HAP-1 (cell line): ENCODE data around the gene PTPRG.
A peak's percentile ranks its signal among the peaks of the same experiment; 100 is the strongest.
"Not testable (repeated sequence)": the region's sequence is repeated elsewhere in the genome, so short reads cannot be mapped to it uniquely, and the experiment has no call there.

Experiments
- DNase-seq, 2 experiments: peaks; one replicate each; pipeline ENCODE4 v3.0.0-alpha.2; 2016 to 2020; ENCODE audit warnings: low spot score in 2 of 2
- H3K27me3 ChIP-seq: fragments of 250-450 bp; sonication (Bioruptor Pico); 2 replicates; pipeline ENCODE4 v1.5.1; 2020; ENCODE audit warnings: low read depth, mild to moderate bottlenecking, moderate library complexity
- H3K36me3 ChIP-seq: fragments of 250-450 bp; sonication (Bioruptor Pico); replicated peaks from 2 replicates; pipeline ENCODE4 v1.5.1; 2020; ENCODE audit warnings: mild to moderate bottlenecking
- H3K4me1 ChIP-seq: fragments of 250-450 bp; sonication (Bioruptor Pico); 2 replicates; pipeline ENCODE4 v1.5.1; 2020; ENCODE audit warnings: mild to moderate bottlenecking
- H3K4me3 ChIP-seq: fragments of 250-450 bp; sonication (Bioruptor Pico); 2 replicates; pipeline ENCODE4 v1.5.1; 2020; ENCODE audit warnings: mild to moderate bottlenecking, moderate library complexity
- H3K9me3 ChIP-seq: fragments of 250-450 bp; sonication (Bioruptor Pico); 2 replicates; pipeline ENCODE4 v1.5.1; 2020; ENCODE audit warnings: mild to moderate bottlenecking, moderate library complexity
- in situ Hi-C: fragments of 300-500 bp; cut with MboI; formaldehyde crosslinking; loops from 3 replicates; pipeline ENCODE4 v1.14.3; 2020; ENCODE audit warnings: low sequenced_read_pairs, inconsistent platforms, mixed read lengths

Gene PTPRG

DNA sequence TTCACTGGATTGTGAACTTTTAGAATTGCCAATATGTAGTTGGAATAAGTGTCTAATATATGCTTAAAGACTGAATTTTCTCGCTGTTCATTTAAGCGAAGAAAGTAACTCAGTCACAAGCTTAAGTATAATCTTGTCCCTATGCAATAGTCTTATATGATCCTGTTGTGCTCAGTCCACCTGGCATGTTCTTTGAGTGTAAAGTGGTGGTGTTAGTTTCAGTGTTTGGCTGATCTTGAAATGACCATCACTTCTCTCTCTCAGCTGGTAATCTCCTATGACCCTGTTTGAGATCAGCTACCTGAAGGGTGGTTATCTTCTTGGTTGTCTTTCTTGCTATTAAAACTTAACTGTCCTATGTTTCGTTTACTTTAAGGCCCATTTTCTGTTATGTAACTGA, 197.5 kb downstream of the PTPRG start:
- in situ Hi-C loops = no loop called here

DNA sequence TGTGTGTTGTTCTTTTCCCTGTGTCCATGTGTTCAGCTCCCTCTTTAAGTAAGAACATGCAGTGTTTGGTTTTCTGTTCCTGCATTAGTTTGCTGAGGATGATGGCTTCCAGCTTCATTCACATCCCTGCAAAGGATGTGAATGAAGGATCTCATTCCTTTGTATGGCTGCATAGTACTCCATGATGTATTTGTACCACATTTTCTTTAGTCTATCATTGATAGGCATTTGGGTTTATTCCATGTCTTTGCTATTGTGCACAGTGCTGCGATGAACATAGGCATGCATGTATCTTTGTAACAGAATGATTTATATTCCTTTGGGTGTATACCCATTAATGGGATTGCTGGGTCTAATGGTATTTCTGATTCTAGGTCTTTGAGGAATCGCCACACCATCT, 199.4 kb downstream of the PTPRG start:
- H3K4me1 ChIP-seq, H3K27me3 ChIP-seq, H3K9me3 ChIP-seq, H3K36me3 ChIP-seq, in situ Hi-C loops, H3K4me3 ChIP-seq, DNase-seq: not testable (repeated sequence)

More for the DNA sequence above, 197.5 kb downstream of the PTPRG start:
- Histone ChIP-seq H3K4me3 (no peak overlapping the region), H3K9me3 (no peaks in the 10 kb centered on the region), H3K36me3 (no peaks in the 10 kb centered on the region), H3K27me3 (no peaks in the 10 kb centered on the region), H3K4me1 (no peaks in the 10 kb centered on the region)
- no peak for DNase-seq

DNA sequence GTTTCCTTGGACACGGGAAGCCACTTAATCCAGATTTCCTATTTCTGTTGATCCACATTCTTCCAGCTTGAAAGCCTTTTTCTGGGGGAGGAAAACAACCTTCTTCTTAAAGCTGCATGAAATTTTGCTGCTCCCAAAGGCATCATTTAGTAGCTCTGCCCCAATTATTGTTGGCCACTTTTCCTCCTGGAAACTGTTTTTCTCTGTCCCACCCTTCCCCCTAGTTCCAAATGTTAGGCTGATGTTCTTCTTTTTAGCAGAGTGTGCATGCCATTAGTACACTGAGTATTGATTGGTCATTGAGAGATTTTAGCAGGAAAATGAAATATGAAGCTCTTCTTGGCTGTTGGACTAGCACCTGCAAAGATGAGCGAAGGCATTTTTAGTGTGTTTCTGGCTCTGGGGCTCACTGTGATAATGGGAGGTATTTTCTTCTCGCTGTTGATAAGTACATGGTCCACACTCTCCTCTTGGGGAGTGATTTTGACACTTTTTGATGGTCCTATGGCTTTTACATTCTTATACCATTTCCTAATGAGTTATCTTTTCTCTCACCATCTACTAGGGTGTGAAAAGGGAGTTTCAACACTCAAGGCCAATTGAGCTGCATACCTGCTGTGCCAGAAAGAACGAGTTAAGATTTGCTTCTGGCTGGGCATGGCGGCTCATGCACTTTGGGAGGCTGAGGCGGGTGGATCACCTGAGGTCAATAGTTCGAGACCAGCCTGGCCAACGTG, 200.5 kb downstream of the PTPRG start:
- DNase-seq = no peak
- Histone ChIP-seq H3K27me3 (no peaks in the 10 kb centered on the region; the same call in 1 of the 2 replicates), H3K36me3 (no peaks in the 10 kb centered on the region), H3K4me3 (no peak overlapping the region), H3K4me1 (no peaks in the 10 kb centered on the region), H3K9me3 (no peaks in the 10 kb centered on the region)
- in situ Hi-C loops = no loop called here

DNA sequence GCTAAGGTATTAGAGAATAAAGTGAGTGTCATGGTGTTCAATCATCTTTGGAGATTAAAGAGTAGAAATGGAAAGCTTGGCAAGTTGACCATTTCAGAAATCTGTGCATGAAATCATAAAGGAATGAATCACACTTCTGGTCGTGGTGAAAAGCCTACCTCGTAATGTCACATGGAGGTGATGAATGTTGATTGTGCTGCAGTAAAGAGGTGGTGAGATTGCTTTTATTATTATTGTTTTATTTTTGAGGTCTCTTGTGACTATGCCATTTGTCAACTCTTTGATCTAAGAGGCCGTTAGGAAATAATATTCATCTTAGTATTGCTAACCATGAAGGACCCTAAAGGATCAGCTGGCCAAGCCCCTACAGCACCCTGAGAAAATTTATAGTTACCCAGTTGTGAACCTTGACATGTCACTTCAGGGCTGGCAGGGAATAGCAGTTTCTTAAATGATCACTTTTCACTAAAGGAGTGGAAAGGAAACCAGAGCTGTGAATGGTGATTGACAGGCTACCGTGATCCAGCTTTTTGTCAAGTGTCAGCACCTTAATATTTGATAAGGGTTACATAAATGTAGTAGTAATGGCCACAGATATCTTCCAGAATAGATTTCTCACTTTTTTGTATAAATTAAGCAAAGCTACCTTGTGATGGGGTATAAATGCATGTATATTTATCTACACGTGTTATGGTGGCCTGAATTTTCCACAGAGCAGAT, 203.9 kb downstream of the PTPRG start:
- no peak for DNase-seq

DNA sequence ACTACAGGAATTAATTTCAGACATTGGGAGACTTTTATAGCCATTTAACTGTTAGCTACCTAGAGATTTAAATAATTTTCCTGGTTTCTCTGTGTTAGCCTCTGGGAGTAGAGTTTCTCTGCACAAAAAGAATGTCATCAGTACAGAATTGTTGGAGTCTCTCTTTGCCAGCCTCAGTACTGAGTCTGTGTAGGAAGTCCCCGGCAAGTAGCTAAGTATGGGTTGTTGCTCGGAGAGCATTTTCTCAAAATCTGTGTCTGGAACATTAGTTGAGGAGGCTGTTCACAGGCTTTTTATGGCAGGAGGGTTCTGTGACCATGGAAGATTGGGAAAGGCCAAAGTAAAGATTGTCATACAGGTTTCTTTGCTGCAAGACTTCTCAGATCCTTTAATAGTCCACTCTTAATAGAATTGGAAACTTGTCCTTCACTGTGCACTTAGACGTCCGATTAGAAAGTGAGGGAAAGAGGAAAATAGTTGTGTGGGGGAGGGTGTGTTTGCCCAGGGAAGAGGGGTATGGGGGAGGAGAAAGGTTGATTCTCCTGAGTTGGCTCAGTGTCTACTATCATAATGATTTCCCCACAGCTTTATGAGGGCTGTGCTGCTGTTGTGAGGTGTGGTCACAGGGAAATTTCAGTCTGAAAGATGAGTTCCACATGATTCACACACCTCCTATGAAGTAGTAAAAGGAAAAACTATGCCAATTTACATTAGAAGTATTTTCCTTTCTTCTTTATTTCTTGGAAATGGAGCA, 207.1 kb downstream of the PTPRG start:
- Histone ChIP-seq H3K27me3 (no peaks in the 10 kb centered on the region; the same call in 1 of the 2 replicates), H3K36me3 (no peaks in the 10 kb centered on the region), H3K4me3 (no peak overlapping the region), H3K9me3 (no peaks in the 10 kb centered on the region), H3K4me1 (peaks cover 12% of the 10 kb centered on the region)
- DNase-seq = no peak
- in situ Hi-C loops = no loop called here

More for the DNA sequence above, 203.9 kb downstream of the PTPRG start:
- H3K9me3 ChIP-seq = no peaks in the 10 kb centered on the region
- no peak overlapping the region for H3K4me3 ChIP-seq
- no peaks in the 10 kb centered on the region; the same call in 1 of the 2 replicates for H3K27me3 ChIP-seq
- in situ Hi-C loops = no loop called here
- peaks cover 12% of the 10 kb centered on the region for H3K4me1 ChIP-seq
- H3K36me3 ChIP-seq = no peaks in the 10 kb centered on the region

DNA sequence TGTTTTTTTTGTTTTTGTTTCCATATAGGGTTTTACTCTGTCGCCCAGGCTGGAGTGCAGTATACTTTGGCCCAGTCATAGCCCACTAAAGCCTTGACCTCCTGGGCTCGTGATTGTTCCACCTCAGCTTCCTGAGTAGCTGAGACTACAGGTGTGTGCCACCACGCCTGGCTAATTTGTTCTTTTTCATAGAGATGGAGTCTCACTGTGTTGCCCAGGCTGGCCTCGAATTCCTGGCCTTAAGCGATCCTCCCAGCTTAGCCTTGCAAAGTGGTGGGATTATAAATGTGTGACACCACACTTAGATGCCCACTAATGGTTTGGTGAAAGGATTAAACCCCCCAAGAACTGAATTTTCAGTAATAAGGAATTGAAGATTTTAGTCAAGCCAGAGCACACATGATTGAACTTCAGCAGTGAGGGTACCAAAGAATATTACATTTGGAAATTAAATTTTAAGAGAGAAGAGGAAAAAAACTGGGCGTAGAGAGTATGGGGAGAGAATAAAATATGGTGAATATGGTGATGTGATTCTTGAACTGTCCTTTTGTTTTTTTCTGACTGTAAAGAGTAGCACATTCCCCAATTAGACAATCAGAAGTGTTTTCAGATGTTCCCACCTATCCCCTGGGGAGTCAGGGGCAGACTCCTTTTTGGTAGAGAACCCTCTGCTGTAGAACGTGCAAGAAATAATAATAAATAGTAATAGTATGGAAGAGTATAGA, 208.1 kb downstream of the PTPRG start:
- Histone ChIP-seq H3K4me1 (peaks cover 12% of the 10 kb centered on the region), H3K4me3 (no peak overlapping the region), H3K36me3 (no peaks in the 10 kb centered on the region), H3K27me3 (no peaks in the 10 kb centered on the region; the same call in 1 of the 2 replicates), H3K9me3 (no peaks in the 10 kb centered on the region)
- DNase-seq = no peak
- in situ Hi-C loops = no loop called here

DNA sequence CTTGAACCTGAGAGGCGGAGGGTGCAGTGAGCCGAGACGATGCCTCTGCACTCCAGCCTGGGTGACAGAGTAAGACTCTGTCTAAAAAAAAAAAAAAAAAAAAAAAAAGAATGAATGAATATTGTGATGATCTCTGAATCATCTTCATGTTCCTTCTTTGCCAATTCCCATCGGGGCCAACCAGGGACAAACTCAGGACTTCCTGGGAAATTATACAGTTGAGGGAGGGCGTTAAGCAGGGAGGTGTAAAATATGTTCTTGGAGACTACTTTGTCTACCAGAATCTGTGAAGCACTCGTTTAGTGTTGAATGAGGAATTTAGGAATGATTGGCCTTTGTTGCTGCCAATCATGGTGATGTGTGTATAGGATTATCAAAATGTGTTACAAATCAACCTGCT, 210.6 kb downstream of the PTPRG start:
- in situ Hi-C loops = no loop called here
- no peaks in the 10 kb centered on the region for H3K36me3 ChIP-seq
- H3K4me1 ChIP-seq = peaks cover 12% of the 10 kb centered on the region
- no peaks in the 10 kb centered on the region for H3K9me3 ChIP-seq
- no peak for DNase-seq
- H3K4me3 ChIP-seq = no peak overlapping the region
- no peaks in the 10 kb centered on the region for H3K27me3 ChIP-seq

DNA sequence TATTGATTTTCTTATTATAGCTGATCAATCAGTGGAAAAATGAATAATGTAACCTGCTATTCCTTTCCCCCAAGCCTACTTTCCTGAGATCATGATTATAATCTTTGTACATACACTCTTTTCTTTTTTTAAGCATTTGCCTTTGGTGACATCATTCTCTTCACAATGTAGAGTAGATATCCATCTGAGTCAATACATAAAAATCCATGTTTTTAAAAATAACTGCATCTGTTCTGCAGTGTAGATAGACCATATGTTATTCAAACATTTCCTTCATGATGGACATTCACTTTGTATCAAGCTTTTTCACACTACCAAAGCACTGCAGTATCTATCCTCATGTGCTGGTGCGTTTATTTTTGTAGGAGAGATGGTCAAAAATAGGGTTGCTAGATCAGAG, 211.1 kb downstream of the PTPRG start:
- in situ Hi-C loops = no loop called here
- Histone ChIP-seq H3K36me3 (no peaks in the 10 kb centered on the region), H3K27me3 (no peaks in the 10 kb centered on the region), H3K9me3 (no peaks in the 10 kb centered on the region), H3K4me3 (no peak overlapping the region), H3K4me1 (peaks cover 12% of the 10 kb centered on the region)
- DNase-seq = no peak

DNA sequence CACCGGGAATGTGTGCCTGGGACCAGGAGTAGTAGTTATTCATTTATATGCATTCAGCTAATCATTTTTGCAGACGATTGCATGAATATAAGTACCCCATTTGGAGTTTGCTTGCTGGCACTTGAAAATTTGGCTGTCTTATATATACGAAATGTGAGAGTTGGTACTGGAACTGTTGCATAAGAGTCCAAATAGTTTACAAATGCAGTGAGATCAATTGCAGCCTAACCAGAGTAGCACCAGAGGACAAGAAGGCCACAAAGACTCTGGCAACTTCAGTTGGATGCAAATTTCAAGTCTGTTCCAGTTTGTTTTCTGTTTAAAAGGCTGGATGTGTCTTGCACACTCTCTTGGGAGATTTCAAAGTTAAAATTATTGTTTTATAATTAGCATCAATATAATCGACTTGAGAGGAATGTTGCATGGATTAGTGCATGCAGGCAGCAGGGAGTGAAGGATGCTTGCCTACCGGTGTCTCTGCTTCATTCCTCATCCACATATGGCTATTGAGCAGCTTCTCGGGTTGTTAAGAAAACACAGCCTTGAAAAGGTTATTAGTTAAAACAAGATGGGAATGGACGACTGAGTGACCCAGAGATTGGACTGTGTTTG, 213.0 kb downstream of the PTPRG start:
- Histone ChIP-seq H3K9me3 (no peaks in the 10 kb centered on the region), H3K4me3 (no peak overlapping the region), H3K4me1 (no peaks in the 10 kb centered on the region), H3K27me3 (no peaks in the 10 kb centered on the region), H3K36me3 (no peaks in the 10 kb centered on the region)
- DNase-seq = no peak
- in situ Hi-C loops = no loop called here

DNA sequence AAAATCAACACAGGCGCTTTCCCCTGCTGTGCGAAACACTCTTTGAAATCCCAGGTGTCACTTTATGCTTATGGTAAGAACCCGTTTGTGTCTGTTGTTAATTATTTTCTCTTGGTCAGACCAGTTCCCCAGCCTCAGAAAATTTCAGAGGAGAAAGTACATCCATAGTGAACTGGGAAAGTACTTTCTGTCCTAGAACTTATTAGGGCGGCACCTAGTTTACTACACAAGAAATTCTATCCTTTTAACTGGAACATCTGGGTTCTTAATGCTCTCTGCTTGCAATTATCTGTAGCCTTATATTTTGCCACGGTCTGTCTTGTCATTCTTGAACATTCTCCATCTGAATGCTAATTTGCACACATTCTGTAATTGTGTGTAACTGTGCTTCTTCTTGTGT, 215.0 kb downstream of the PTPRG start:
- no peaks in the 10 kb centered on the region for H3K9me3 ChIP-seq
- in situ Hi-C loops = no loop called here
- H3K4me1 ChIP-seq = no peaks in the 10 kb centered on the region
- H3K36me3 ChIP-seq = no peaks in the 10 kb centered on the region
- DNase-seq = no peak
- no peak overlapping the region for H3K4me3 ChIP-seq
- no peaks in the 10 kb centered on the region for H3K27me3 ChIP-seq

DNA sequence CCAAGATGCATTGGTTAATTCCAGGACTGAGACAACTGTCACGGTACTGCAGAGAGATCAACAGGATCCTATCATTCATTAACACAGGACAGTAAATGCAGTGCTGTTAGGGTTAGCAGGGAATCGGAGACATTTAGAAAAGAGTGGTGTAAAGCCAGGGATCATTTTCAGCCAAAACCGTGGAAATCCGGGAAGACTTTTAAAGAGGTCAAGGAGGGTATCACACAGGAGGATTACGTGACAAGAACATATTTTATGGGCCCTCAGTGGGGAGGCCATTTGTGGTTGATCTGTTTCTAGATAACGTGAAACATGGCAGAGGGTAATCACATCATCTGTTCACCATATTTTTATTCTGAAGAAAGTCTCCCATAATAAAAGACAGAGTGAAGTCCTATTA, 216.1 kb downstream of the PTPRG start:
- Histone ChIP-seq H3K36me3 (no peaks in the 10 kb centered on the region), H3K4me3 (no peak overlapping the region), H3K9me3 (no peaks in the 10 kb centered on the region), H3K4me1 (no peaks in the 10 kb centered on the region), H3K27me3 (no peaks in the 10 kb centered on the region)
- in situ Hi-C loops = no loop called here
- no peak for DNase-seq

DNA sequence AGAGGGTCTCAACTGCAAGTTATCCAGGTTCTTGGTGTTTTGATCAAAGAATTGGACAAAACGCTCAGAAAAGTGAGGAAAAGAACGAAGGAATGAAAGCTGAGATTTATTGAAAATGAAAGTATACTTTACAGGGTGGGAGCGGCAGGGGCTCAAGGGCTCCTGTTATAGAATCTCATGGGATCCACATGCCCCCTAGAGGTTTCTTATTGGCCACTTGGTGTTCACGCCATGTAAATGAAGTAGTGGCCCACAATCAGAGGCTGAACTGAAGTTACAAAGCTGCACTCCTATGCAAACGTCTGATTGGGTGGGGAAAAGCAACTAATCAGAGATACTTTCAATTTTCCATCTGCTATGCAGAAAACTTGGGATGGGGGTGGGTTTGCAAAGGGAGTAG, 216.7 kb downstream of the PTPRG start:
- DNase-seq = peak in 1 of 2 experiments; percentile 11
- in situ Hi-C loops = no loop called here

DNA sequence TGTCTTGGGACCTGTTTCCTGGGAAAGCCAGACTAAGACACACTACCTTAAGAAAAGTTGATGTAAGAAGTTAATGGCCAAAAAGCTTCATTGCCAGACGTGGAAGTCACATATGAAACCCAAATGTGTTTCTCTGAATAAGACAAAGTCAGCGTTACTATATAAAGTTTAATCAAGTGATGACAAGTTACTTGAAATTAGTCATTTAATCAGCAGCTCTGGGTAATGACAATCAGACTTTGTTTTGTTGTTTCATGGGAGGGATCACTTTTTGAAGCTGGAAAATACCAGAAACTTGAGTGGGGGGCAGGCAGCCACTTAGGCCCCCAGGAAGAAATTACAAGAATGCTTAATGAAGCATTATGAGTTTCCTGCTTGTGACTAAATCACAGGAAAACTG, 218.6 kb downstream of the PTPRG start:
- Histone ChIP-seq H3K27me3 (no peaks in the 10 kb centered on the region), H3K4me3 (no peak overlapping the region), H3K4me1 (no peaks in the 10 kb centered on the region), H3K9me3 (no peaks in the 10 kb centered on the region), H3K36me3 (no peaks in the 10 kb centered on the region)
- DNase-seq = no peak
- in situ Hi-C loops = no loop called here

More for the DNA sequence above, 216.7 kb downstream of the PTPRG start:
- Histone ChIP-seq H3K4me1 (no peaks in the 10 kb centered on the region), H3K9me3 (no peaks in the 10 kb centered on the region), H3K4me3 (no peak overlapping the region), H3K36me3 (no peaks in the 10 kb centered on the region), H3K27me3 (no peaks in the 10 kb centered on the region)
